Thyroid gland (tissue), 4 donors: ENCODE data around the gene UNC5C. TPM values are rescaled to one million over a fixed set of nuclear protein-coding genes. Genes with fewer than 3 reads are reported as not detected.

Source experiments
- DNase-seq, 2 donors: peaks; one replicate each; pipeline ENCODE4 v3.0.0-alpha.2; 2019
- H3K27ac ChIP-seq, 3 donors: fragments of 200-600 bp; sonication (generic); 1 replicate in 2 of 3; 2 replicates in 1 of 3; pipeline ENCODE4 v1.5.1; 2016 to 2019; ENCODE audit warnings: mild to moderate bottlenecking in 1 of 3, moderate library complexity in 1 of 3
- H3K27me3 ChIP-seq: fragments of 200-600 bp; sonication (generic); one replicate; pipeline ENCODE4 v1.5.1; 2019
- H3K36me3 ChIP-seq, 2 donors: fragments of 200-600 bp; sonication (generic); one replicate each; pipeline ENCODE4 v1.5.1; 2016 to 2019
- H3K4me1 ChIP-seq, 2 donors: fragments of 200-600 bp; sonication (generic); one replicate each; pipeline ENCODE4 v1.5.1; 2017 to 2019
- H3K4me3 ChIP-seq, 3 donors: fragments of 200-600 bp; sonication (generic); replicated peaks in 1 of 3; 1 replicate in 2 of 3; 2 replicates in 1 of 3; pipeline ENCODE4 v1.5.1; 2016; ENCODE audit warnings: mild to moderate bottlenecking in 1 of 3
- H3K9me3 ChIP-seq: fragments of 200-600 bp; sonication (generic); one replicate; pipeline ENCODE4 v1.5.1; 2017
- POLR2A ChIP-seq, 2 donors: fragments of 450-650 bp; IDR thresholded peaks; one replicate each; pipeline ENCODE4 v1.6.1; 2017; ENCODE audit warnings: antibody characterized with exemption in 2 of 2, mild to moderate bottlenecking in 2 of 2, moderate library complexity in 1 of 2
- WGBS, 2 donors: methylation state at CpG; one replicate each; pipeline ENCODE4 v1.1.5; 2017; 5-methylcytosine and 5-hydroxymethylcytosine counted together
- intact Hi-C: fragments of 100-400 bp; cut with DNase I; formaldehyde crosslinking; loops from one replicate; pipeline ENCODE4 v1.15.1; 2023
- total RNA-seq, 4 donors: library from RNA; depleted of rRNA; stranded (reverse); fragments of >200 nt; gene quantifications; one replicate each; pipeline ENCODE4 v1.2.3, GENCODE V29; 2016
- TF ChIP-seq, protein P1 (sequence below), 6 experiments: fragments of 200-600 bp in 3 of 6; fragments of 450-650 bp in 3 of 6; sonication (generic) in 3 of 6; IDR thresholded peaks; one replicate each; pipeline ENCODE4 v1.5.1; 2016 to 2019; ENCODE audit warnings: antibody characterized with exemption in 6 of 6, mild to moderate bottlenecking in 2 of 6, inconsistent platforms in 1 of 6, moderate library complexity in 1 of 6

The UNC5C gene
- total RNA-seq, 4 donors from 2014 or later = 27.1 to 72.0 (median 59.0) TPM

DNA sequence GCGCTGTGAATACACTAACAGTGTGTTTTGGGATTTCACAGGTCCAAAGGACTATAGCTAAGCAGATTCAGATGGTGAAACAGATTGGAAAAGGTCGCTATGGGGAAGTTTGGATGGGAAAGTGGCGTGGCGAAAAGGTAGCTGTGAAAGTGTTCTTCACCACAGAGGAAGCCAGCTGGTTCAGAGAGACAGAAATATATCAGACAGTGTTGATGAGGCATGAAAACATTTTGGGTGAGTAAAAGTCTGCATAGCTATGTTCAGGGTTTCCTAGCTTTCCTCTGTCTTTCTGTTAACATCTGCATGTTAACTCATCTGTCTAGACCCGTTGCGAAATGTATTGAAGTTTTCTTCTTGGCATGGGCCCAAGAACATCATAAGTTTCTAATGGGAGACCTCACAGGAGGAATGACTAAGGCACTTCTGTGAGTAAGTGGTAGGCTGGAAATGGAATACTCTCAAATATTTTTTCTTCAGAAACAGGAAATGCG, 418.9 kb downstream of the UNC5C start:
- H3K36me3 ChIP-seq = no peaks in the 10 kb centered on the region
- no peak overlapping the region for H3K4me3 ChIP-seq
- no peaks in the 10 kb centered on the region for H3K9me3 ChIP-seq
- no peaks in the 10 kb centered on the region for H3K4me1 ChIP-seq
- 50% methylated on average over 7 of the region's 7 CpGs for WGBS, 2 donors
- peak; percentile 13 to 20 for DNase-seq
- TF ChIP-seq POLR2A (IDR thresholded peaks at IDR 0.05) = no peak
- no peak overlapping the region for H3K27ac ChIP-seq
- intact Hi-C loops = no loop called here
- H3K27me3 ChIP-seq = no peaks in the 10 kb centered on the region

DNA sequence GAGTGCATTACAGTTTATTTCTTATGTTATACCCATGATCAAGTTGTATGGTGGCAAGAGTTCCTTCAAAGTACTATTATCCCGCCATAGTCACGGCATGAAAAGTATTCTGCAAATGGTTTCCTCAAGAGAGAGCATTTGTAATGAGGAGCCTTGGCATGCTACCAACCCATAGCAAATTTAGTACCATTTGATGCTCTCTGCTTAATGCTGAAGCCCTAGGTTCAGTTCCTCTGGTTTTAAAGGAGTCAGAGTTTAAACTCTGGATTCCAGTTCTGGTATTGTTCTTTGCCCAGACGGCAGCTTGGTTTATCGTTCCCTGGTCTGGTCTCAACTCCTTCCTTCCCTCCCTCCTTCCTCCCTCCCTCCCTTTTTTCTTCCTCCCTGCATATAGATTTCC, 419.7 kb downstream of the UNC5C start:
- H3K27ac ChIP-seq = no peak overlapping the region
- intact Hi-C loops = no loop called here
- no peaks in the 10 kb centered on the region for H3K9me3 ChIP-seq
- H3K4me1 ChIP-seq = no peaks in the 10 kb centered on the region
- DNase-seq = no peak
- H3K27me3 ChIP-seq = no peaks in the 10 kb centered on the region
- no peak for TF ChIP-seq POLR2A (IDR thresholded peaks at IDR 0.05)
- TF ChIP-seq, protein P1, sequence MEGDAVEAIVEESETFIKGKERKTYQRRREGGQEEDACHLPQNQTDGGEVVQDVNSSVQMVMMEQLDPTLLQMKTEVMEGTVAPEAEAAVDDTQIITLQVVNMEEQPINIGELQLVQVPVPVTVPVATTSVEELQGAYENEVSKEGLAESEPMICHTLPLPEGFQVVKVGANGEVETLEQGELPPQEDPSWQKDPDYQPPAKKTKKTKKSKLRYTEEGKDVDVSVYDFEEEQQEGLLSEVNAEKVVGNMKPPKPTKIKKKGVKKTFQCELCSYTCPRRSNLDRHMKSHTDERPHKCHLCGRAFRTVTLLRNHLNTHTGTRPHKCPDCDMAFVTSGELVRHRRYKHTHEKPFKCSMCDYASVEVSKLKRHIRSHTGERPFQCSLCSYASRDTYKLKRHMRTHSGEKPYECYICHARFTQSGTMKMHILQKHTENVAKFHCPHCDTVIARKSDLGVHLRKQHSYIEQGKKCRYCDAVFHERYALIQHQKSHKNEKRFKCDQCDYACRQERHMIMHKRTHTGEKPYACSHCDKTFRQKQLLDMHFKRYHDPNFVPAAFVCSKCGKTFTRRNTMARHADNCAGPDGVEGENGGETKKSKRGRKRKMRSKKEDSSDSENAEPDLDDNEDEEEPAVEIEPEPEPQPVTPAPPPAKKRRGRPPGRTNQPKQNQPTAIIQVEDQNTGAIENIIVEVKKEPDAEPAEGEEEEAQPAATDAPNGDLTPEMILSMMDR (IDR thresholded peaks at IDR 0.05) = no peak
- H3K4me3 ChIP-seq = no peak overlapping the region
- H3K36me3 ChIP-seq = no peaks in the 10 kb centered on the region
- 74 to 80% methylated on average over 4 of the region's 4 CpGs for WGBS, 2 donors

DNA sequence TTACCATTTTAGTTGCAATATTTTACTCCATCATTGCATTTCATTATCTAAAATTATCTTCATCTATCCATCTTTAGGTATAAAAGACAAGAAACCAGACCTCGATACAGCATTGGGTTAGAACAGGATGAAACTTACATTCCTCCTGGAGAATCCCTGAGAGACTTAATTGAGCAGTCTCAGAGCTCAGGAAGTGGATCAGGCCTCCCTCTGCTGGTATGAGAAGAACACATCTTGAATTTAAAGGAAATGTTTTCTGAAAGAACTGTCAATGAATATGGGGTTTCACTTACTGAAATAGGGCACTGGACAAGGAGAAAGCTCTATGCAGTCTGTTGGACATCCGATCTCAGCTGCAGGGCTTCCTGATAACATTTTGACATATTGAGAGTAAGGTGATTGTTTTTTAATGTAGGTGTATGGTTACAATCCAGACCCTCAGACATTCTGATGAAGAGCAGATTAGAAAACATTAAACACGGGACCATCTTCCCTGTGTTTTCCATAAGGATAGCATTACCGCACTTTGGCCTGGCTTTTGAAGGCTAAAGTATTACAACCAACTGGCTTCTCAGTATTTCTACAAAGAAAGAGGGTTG, 423.8 kb downstream of the UNC5C start:
- no peaks in the 10 kb centered on the region for H3K4me1 ChIP-seq
- no peak for TF ChIP-seq POLR2A (IDR thresholded peaks at IDR 0.05)
- TF ChIP-seq, protein P1 (IDR thresholded peaks at IDR 0.05) = peak in 4 of 6 experiments; percentile 7 to 45 (median 39)
- H3K27ac ChIP-seq = no peak overlapping the region
- no peak overlapping the region for H3K4me3 ChIP-seq
- no peaks in the 10 kb centered on the region for H3K36me3 ChIP-seq
- intact Hi-C loops = no loop called here
- no peaks in the 10 kb centered on the region for H3K9me3 ChIP-seq
- DNase-seq = peak; percentile 19 to 23
- H3K27me3 ChIP-seq = no peaks in the 10 kb centered on the region
- WGBS, 2 donors = 55 to 58% methylated on average over 4 of the region's 4 CpGs

DNA sequence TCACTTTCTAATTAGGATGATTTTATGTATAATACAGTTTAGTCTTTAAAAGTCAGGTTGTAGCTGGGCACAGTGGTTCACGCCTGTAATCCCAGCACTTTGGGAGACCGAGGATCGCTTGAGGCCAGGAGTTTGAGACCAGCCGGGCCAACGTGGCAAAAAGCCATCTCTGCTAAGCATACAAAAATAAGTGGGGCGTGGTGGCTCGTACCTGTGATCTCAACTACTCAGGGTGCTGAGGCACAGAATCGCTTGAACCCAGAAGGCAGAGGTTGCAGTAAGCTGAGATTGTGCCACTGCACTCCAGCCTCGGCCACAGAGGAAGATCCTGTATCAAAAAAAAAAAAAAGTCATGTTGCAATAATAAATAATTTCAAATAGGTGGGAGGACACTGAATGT, 426.8 kb downstream of the UNC5C start:
- intact Hi-C loops = no loop called here
- 39 to 42% methylated on average over 9 of the region's 9 CpGs for WGBS, 2 donors

DNA sequence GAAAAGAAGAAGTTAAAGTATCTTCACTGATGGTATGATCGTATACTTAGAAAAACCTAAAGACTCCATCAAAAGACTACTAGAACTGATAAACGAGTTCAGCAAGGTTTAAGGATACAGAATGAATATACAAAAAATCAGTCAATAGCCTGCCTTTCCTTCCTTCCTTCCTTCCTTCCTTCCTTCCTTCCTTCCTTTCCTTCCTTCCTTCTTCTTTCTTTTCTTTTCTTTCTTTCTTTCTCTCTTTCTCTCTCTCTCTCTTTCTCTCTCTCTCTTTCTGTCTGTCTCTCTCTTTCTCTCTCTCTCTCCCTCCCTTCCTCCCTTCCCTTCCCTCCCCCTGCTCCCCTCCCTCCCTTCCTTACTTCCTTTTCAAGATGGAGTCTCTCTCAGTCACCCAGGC, 428.3 kb downstream of the UNC5C start:
- no peak for DNase-seq
- intact Hi-C loops = no loop called here
- Histone ChIP-seq H3K27ac (no peak overlapping the region), H3K36me3 (no peaks in the 10 kb centered on the region), H3K4me3 (no peak overlapping the region), H3K4me1 (no peaks in the 10 kb centered on the region), H3K27me3 (no peaks in the 10 kb centered on the region), H3K9me3 (no peaks in the 10 kb centered on the region)
- 84 to 92% methylated on average over 2 of the region's 2 CpGs for WGBS, 2 donors
- TF ChIP-seq, protein P1 (IDR thresholded peaks at IDR 0.05) = no peak
- TF ChIP-seq POLR2A (IDR thresholded peaks at IDR 0.05) = no peak

More for the DNA sequence above, 426.8 kb downstream of the UNC5C start:
- Histone ChIP-seq H3K4me3 (no peak overlapping the region), H3K27me3 (no peaks in the 10 kb centered on the region), H3K36me3 (no peaks in the 10 kb centered on the region), H3K4me1 (no peaks in the 10 kb centered on the region), H3K27ac (no peak overlapping the region), H3K9me3 (no peaks in the 10 kb centered on the region)
- TF ChIP-seq, protein P1 (IDR thresholded peaks at IDR 0.05) = no peak
- peak in 1 of 2 donors; percentile 12 for DNase-seq
